K562 (cell line): ENCODE results near the gene APOO. TPM values are rescaled to one million over a fixed set of nuclear protein-coding genes. Genes with fewer than 3 reads are reported as not detected.

ENCODE experiments used
- AFF4 ChIP-seq: sonication (generic); formaldehyde crosslinking; IDR thresholded peaks from 2 replicates; pipeline ENCODE4 v1.8.0; 2023; ENCODE audit warnings: mild to moderate bottlenecking, missing genetic modification reagents
- BCL6 ChIP-seq: fragments of 250-450 bp; sonication (Bioruptor Pico); IDR thresholded peaks from 2 replicates; pipeline ENCODE4 v1.4.0; 2020
- BMI1 ChIP-seq: fragments of 150-350 bp; IDR thresholded peaks from 2 replicates; pipeline ENCODE4 v1.6.1; 2014; ENCODE audit warnings: low read length
- CCNT2 ChIP-seq: IDR thresholded peaks from 2 replicates; pipeline ENCODE4 v1.6.1; 2011; ENCODE audit warnings: borderline replicate concordance, low read depth, mild to moderate bottlenecking, moderate library complexity, mixed read lengths, low read length; ENCODE audit not compliant: insufficient read length; ENCODE audit errors: extremely low read depth
- CHCHD3 ChIP-seq: fragments of 250-450 bp; sonication (Bioruptor Pico); IDR thresholded peaks from 2 replicates; pipeline ENCODE4 v2.1.2; 2022; ENCODE audit warnings: mild to moderate bottlenecking
- CHD4 ChIP-seq: fragments of 200-600 bp; sonication (generic); IDR thresholded peaks from 3 replicates; pipeline ENCODE4 v1.6.1; 2012; ENCODE audit warnings: low read depth, mild to moderate bottlenecking, mixed read lengths, low read length, inconsistent platforms; ENCODE audit not compliant: insufficient read depth, insufficient replicate concordance, poor library complexity, severe bottlenecking
- HDAC1 ChIP-seq, 2 experiments: fragments of 450-650 bp; IDR thresholded peaks; 2 replicates each; pipeline ENCODE4 v1.6.1; 2016 to 2017; ENCODE audit warnings: inconsistent platforms in 1 of 2, mild to moderate bottlenecking in 1 of 2, moderate library complexity in 1 of 2
- HDAC3 ChIP-seq: fragments of 450-650 bp; IDR thresholded peaks from 2 replicates; pipeline ENCODE4 v1.6.1; 2018; ENCODE audit warnings: borderline replicate concordance, mild to moderate bottlenecking, moderate library complexity; ENCODE audit not compliant: partially characterized antibody
- HDAC6 ChIP-seq: IDR thresholded peaks from 2 replicates; pipeline ENCODE4 v1.6.1; 2012; ENCODE audit warnings: low read depth, mild to moderate bottlenecking, control low read depth, inconsistent platforms, low read length, moderate library complexity
- KLF16 ChIP-seq: IDR thresholded peaks from 2 replicates; pipeline ENCODE4 v1.6.1; 2016; ENCODE audit warnings: antibody characterized with exemption
- MXI1 ChIP-seq: IDR thresholded peaks from 2 replicates; pipeline ENCODE4 v1.6.1; 2011; ENCODE audit warnings: low read depth, mild to moderate bottlenecking, improper control_type of control experiment, low read length
- NCOR1 ChIP-seq: fragments of 450-650 bp; IDR thresholded peaks from 2 replicates; pipeline ENCODE4 v1.6.1; 2016; ENCODE audit warnings: mild to moderate bottlenecking, moderate library complexity
- NFIC ChIP-seq: fragments of 450-650 bp; IDR thresholded peaks from 2 replicates; pipeline ENCODE4 v1.6.1; 2017; ENCODE audit warnings: mild to moderate bottlenecking, inconsistent platforms
- NFRKB ChIP-seq: fragments of 450-650 bp; IDR thresholded peaks from 2 replicates; pipeline ENCODE4 v1.6.1; 2016; ENCODE audit warnings: low read depth
- PML ChIP-seq: IDR thresholded peaks from 2 replicates; pipeline ENCODE4 v1.6.1; 2012; ENCODE audit warnings: low read length, inconsistent platforms
- PPARD ChIP-seq: fragments of 250-450 bp; sonication (Bioruptor Pico); IDR thresholded peaks from 2 replicates; pipeline ENCODE4 v1.8.0; 2022; ENCODE audit warnings: inconsistent platforms, mild to moderate bottlenecking, moderate library complexity
- TSHZ1 ChIP-seq: fragments of 250-450 bp; sonication (Bioruptor Pico); IDR thresholded peaks from 2 replicates; pipeline ENCODE4 v1.4.0; 2020; ENCODE audit warnings: mild to moderate bottlenecking, moderate library complexity
- VEZF1 ChIP-seq: fragments of 200-800 bp; sonication (Bioruptor generic); IDR thresholded peaks from 2 replicates; pipeline ENCODE4 v1.6.1; 2017; ENCODE audit warnings: missing genetic modification characterization, missing compliant biosample characterization
- XRCC5 ChIP-seq: fragments of 200-400 bp; formaldehyde crosslinking; IDR thresholded peaks from 2 replicates; pipeline ENCODE4 v1.6.1; 2017; ENCODE audit warnings: low read depth, mild to moderate bottlenecking, low read length
- ZNF274 ChIP-seq: IDR thresholded peaks from 2 replicates; pipeline ENCODE4 v1.6.1; 2011; ENCODE audit warnings: low read depth, mild to moderate bottlenecking, low read length, moderate library complexity, borderline replicate concordance
- ZNF668 ChIP-seq: fragments of 250-450 bp; sonication (Bioruptor Pico); IDR thresholded peaks from 2 replicates; pipeline ENCODE4 v1.8.0; 2022; ENCODE audit warnings: mild to moderate bottlenecking, inconsistent platforms
- polyA plus RNA-seq, 8 experiments: library from polyadenylated mRNA; depleted of rRNA in 4 of 8; stranded (reverse) in 5 of 8; unstranded in 3 of 8; fragments of >200 nt; fragmentation: Nextera tagmentation in 2 of 8; fragmentation: Illumina TruSeq in 1 of 8; extraction: Ambion mirVana in 2 of 8; extraction: Trizol in 1 of 8; gene quantifications; 2 replicates each; pipeline versions ENCODE4 v1.2.1 to v1.2.3, GENCODE V29; 2011 to 2014; ENCODE audit warnings: inconsistent platforms in 1 of 8, missing spikeins in 1 of 8
- total RNA-seq, 7 experiments: library from RNA; depleted of rRNA in 6 of 7; stranded (reverse); fragments of >200 nt in 6 of 7; fragmentation: Illumina TruSeq in 2 of 7; extraction: Trizol in 2 of 7; gene quantifications; 2 replicates each; pipeline versions ENCODE4 v1.2.1 to v1.2.3, GENCODE V29; 2011 to 2021; ENCODE audit warnings: low replicate concordance in 1 of 7

Gene APOO
- total and polyA plus RNA-seq, 9 of the 15 experiments (the other 6 are each of a cell fraction or from before 2014, with no cell fraction given) = 37.3 to 76.4 (median 60.8) TPM

GRCh38 chrX:23907111-23907497 lies 634 bp downstream of the APOO start (continued):
- no peak for TF ChIP-seq TSHZ1
- TF ChIP-seq NFIC = 0 out of 2 replicates have a peak, but pooled peaks have one; percentile 17
- TF ChIP-seq NCOR1 = 0 out of 2 replicates have a peak, but pooled peaks have one; percentile 6
- no peak for TF ChIP-seq CCNT2
- no peak for TF ChIP-seq ZNF668 (CRISPR knock-in tag)
- no peak for TF ChIP-seq BCL6 (CRISPR knock-in tag)
- no peak for TF ChIP-seq BMI1
- TF ChIP-seq HDAC3 = no peak
- TF ChIP-seq AFF4 = no peak
- no peak for TF ChIP-seq PML
- 0 out of 2 replicates have a peak, but pooled peaks have one; percentile 44 for TF ChIP-seq NFRKB
- TF ChIP-seq XRCC5 = no peak
- no peak for TF ChIP-seq HDAC1 (IDR thresholded peaks at IDR 0.05)
- TF ChIP-seq ZNF274 = no peak
- TF ChIP-seq MXI1 = no peak
- no peak for TF ChIP-seq HDAC6
- TF ChIP-seq CHCHD3 (CRISPR knock-in tag) = no peak
- TF ChIP-seq VEZF1 (CRISPR knock-in tag) = no peak
- TF ChIP-seq CHD4 = no peak
- no peak for TF ChIP-seq PPARD (CRISPR knock-in tag)
- TF ChIP-seq KLF16 = no peak
